Bronchial epithelial cell (primary cell): Measurements from ENCODE around the gene WDR81. TPM values are rescaled to one million over a fixed set of nuclear protein-coding genes. Genes with fewer than 3 reads are reported as not detected.

Experiments used
- DNase-seq: peaks from one replicate; pipeline ENCODE4 v3.0.0-alpha.2; 2010; ENCODE audit warnings: low read depth
- FAIRE-seq: peaks from 2 replicates; lab custom pipeline; 2011; peaks lifted over from hg19 to GRCh38; lab: Jason Lieb, UNC
- H3K27me3 ChIP-seq: 2 replicates; pipeline ENCODE4 v1.5.1; 2011; ENCODE audit warnings: low read length; ENCODE audit not compliant: control insufficient read depth, insufficient read depth
- H3K36me3 ChIP-seq: 2 replicates; pipeline ENCODE4 v1.5.1; 2011; ENCODE audit warnings: low read length; ENCODE audit not compliant: control insufficient read depth, insufficient read depth
- H3K4me3 ChIP-seq: 2 replicates; pipeline ENCODE4 v1.5.1; 2011; ENCODE audit warnings: mild to moderate bottlenecking, low read depth, low read length, control low read depth
- total RNA-seq: library from RNA; depleted of rRNA; stranded (reverse); fragments of >200 nt; gene quantifications from 2 replicates; pipeline ENCODE4 v1.2.1, GENCODE V29; 2014
- TF ChIP-seq, protein P1 (sequence below): IDR thresholded peaks from 2 replicates; pipeline ENCODE4 v1.5.1; 2011; ENCODE audit warnings: mild to moderate bottlenecking, moderate library complexity, low read length, control low read depth, inconsistent platforms; ENCODE audit not compliant: insufficient read depth, severe bottlenecking

Gene WDR81
- total RNA-seq, 1 donor from 2014 or later = 21.6 TPM

GRCh38 chr17:1744551-1745512 is 20.3 kb downstream of the WDR81 start:
- no peak for FAIRE-seq
- no peak for DNase-seq
- Histone ChIP-seq H3K4me3 (no peak overlapping the region), H3K36me3 (no peaks in the 10 kb centered on the region), H3K27me3 (no peaks in the 10 kb centered on the region)
- TF ChIP-seq, protein P1, sequence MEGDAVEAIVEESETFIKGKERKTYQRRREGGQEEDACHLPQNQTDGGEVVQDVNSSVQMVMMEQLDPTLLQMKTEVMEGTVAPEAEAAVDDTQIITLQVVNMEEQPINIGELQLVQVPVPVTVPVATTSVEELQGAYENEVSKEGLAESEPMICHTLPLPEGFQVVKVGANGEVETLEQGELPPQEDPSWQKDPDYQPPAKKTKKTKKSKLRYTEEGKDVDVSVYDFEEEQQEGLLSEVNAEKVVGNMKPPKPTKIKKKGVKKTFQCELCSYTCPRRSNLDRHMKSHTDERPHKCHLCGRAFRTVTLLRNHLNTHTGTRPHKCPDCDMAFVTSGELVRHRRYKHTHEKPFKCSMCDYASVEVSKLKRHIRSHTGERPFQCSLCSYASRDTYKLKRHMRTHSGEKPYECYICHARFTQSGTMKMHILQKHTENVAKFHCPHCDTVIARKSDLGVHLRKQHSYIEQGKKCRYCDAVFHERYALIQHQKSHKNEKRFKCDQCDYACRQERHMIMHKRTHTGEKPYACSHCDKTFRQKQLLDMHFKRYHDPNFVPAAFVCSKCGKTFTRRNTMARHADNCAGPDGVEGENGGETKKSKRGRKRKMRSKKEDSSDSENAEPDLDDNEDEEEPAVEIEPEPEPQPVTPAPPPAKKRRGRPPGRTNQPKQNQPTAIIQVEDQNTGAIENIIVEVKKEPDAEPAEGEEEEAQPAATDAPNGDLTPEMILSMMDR = no peak

- H3K27me3 ChIP-seq = no peaks in the 10 kb centered on the region
- H3K4me3 ChIP-seq = no peak overlapping the region
- TF ChIP-seq, protein P1 = no peak
- H3K36me3 ChIP-seq = no peaks in the 10 kb centered on the region
- DNase-seq = no peak
- FAIRE-seq = no peak
Observed at GRCh38 chr17:1745513-1746020, 21.1 kb downstream of the WDR81 start.

DNA sequence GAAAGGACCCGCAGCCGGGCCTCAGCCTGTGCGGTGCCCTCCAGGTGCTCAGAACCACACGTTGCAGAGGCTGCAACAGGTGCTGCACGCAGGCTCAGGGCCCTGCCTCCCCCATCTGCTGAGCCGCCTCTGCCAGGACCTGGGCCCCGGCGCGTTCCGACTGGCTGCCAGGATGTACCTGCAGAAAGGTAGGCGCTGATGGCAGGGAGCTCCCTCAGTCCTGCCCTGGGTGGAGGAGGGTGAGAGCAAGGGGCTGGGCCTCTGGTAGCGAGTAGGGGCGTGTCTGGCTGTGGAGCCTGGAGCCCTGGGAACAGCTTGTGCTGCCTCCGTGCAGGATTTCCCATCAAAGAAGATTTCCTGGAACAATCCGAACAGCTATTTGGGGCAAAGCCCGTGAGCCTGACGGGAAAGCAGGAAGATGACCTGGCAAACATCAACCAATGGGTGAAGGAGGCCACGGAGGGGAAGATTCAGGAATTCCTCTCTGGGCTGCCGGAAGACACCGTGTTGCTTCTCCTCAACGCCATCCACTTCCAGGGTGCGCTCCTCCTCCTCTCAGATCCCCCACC is 22.6 kb downstream of the WDR81 start:
- no peak overlapping the region for H3K4me3 ChIP-seq
- TF ChIP-seq, protein P1 = no peak

DNA sequence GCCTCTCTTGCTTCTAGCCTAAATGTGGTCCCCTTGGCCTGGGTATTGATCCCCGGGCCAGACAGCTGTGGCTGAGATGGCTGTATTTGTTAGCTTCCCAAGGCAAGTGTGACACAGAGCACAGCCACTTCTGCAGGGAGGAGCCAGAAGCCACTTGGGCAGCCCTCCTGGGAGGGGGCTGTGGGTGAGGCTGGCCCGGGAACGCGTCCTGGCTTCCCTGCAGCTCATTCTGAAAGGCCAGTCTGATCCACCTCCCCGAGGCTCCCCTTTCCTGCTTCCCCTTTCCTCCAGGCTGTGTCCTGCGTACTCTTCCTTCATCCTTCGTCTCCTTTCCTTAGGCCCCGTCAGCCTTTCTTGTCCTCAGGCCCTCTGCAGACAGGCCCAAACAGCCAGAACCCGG is 26.1 kb downstream of the WDR81 start:
- FAIRE-seq (no peak), DNase-seq (no peak)
- H3K4me3 ChIP-seq = no peak overlapping the region
- peaks cover 1% of the 10 kb centered on the region for H3K36me3 ChIP-seq
- H3K27me3 ChIP-seq = no peaks in the 10 kb centered on the region
- TF ChIP-seq, protein P1 = no peak

More for the DNA sequence above, 22.6 kb downstream of the WDR81 start:
- FAIRE-seq (no peak), DNase-seq (peak; percentile 94)
- Histone ChIP-seq H3K36me3 (no peaks in the 10 kb centered on the region), H3K27me3 (no peaks in the 10 kb centered on the region)

- FAIRE-seq (no peak), DNase-seq (peak; percentile 57)
- Histone ChIP-seq H3K4me3 (peak overlapping the region; percentile 17), H3K27me3 (no peaks in the 10 kb centered on the region), H3K36me3 (peaks cover 1% of the 10 kb centered on the region)
- TF ChIP-seq, protein P1 = no peak
Observed at GRCh38 chr17:1752425-1753262, 28.1 kb downstream of the WDR81 start.
